GM19025 (cell line): ENCODE results near the gene TRIM29.

ENCODE experiments used
- ATAC-seq: cut with Tn5 transposase; IDR thresholded peaks from one replicate; pipeline ENCODE4 v1.9.1; 2021; ENCODE audit warnings: mild to moderate bottlenecking, low read depth, moderate library complexity; ENCODE audit not compliant: unreplicated experiment

The TRIM29 gene

DNA sequence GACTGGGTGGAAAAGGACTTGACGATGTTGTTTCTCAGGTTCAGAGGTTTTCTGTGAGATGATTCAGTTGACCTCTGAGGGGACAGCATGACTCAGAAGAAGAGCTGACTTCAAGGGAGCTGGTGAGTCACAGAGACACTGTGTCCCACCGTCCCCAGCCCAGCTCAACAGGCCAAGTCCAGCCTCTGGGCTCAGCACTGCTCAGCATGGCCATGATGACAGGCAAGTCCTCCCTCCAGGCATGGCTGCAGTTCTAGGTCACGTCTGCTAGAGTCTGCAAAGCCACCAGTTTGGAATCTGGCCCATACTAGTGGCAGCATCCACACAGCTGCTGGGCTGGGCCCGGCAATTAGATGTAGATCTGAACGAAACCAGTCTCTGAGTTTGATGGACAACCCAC is 12.9 kb downstream of the TRIM29 start:
- no peak for ATAC-seq

- ATAC-seq: no peak
These were observed 13.6 kb downstream of the TRIM29 start for GRCh38 chr11:120124355-120124754.

DNA sequence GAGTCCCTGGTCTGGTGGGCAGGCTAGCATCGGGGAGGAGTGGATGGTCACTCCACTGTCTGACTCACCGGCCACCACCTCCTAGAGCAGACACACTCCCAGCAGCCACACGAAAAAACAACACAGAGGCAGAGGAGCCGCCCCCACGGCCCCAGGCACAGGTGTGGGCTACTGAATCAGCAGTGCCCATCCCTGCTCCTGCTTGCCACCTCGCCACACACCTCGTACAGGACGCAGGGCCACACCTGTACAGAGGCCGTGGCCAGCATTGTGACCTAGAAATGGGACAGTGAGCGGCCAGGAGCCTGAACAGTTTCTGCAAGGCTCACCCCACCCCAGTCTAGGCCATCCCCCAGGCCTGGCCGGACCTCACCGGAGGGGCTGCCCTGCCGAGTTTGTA is 14.0 kb downstream of the TRIM29 start:
- no peak for ATAC-seq

DNA sequence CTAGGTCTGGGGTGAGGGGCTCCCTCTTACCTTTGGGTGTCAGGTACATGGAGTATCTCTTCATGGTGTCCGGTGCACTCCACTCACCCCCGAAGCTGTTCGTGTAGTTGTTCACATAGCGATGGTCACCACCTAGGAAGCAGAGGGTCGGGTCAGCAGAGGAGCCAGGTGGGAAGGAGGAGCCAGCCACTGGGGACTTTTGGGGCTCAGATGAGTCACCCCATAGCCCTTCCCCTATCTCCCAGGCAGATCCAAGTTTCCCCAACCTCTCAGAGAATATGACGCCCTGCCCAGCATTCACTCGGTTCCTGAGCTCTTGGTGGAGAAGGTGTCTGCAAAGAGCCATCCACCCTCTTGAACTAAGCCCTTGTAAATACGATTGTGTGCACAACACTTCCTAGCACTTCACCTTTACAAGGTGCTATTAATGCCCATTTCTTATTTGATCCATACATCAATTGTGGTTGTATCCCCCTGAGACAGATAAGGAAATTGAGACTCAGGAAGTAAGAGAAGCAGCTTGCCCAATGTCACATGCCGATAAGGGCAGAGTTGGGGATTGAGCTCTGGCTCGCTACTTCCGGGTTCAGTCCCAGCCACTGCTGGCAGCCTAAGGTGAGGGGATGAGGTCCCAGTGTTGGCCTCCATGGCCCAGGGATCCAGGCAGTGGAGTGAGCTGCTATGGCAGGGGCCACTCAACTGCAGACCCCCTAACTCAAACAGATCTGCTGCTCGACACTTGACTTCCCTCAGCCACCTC is 14.8 kb downstream of the TRIM29 start:
- no peak for ATAC-seq

DNA sequence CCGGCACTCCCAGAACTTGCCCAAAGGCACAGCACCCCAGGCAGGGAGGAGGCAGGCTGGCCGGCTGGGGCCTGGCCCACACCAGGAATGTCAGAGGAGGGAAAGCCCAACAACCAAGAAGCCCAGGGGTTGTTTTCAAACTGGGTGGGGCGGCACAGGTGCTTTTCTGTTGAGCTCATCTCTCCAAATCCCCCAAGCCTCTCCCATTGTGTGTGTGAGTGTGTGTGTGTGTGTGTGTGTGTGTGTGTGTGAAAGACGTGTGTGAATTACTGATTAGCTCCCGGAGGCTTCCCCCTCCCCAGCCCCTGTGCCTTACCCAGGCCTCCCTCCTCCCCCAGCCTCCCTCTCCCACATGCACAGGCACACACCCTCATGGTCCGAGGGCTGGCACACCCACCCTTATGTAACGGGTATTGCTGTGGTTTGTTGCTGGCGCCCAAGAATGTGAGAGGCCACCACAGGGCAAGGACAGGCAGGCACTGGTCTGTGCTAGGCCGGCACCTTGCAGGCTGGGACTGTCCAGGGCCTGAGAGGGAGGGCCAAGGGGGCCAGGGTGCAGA is 15.9 kb downstream of the TRIM29 start:
- ATAC-seq: no peak

DNA sequence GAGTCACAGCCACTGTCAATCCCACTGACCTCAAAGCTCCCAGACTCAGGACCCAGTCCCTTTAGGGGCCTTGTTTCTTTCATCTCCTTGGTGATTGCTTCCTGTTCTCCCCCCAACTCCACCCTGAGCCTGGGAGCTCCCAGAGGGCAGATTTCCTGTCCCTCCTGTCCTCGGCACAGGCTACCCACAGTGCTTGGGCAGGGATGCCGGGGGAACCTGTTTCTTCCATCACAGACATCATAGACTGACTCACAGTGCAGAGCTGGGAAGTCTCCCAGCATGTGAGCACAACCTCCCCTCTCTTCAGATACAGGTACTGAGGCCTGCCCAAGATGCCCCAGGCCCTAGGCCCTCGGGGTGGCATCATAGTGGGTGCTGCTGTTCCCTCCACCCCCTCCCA is 16.6 kb downstream of the TRIM29 start:
- no peak for ATAC-seq

GRCh38 chr11:120120805-120121335 is 17.0 kb downstream of the TRIM29 start:
- no peak for ATAC-seq

DNA sequence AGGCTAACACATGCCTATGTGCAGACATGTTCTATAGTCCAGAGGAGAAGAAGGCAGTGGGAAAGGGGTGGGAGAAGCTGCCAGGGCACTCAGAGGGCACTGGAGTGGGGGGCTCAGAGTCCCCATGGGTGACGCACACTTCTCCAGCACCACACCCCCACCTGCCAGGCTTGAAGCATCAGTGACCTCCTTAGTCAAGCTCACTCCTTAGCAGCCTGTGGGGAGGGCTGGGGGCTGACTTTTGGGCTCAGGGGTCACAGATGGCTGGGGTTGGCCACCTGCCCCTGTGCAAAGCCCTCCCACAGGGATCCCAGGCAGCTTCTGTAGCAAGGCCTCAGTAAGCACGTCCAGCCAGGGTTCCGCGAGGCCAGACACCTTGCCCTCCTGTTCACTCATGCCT is 18.8 kb downstream of the TRIM29 start:
- no peak for ATAC-seq

GRCh38 chr11:120117991-120118390 is 19.9 kb downstream of the TRIM29 start:
- ATAC-seq: no peak

DNA sequence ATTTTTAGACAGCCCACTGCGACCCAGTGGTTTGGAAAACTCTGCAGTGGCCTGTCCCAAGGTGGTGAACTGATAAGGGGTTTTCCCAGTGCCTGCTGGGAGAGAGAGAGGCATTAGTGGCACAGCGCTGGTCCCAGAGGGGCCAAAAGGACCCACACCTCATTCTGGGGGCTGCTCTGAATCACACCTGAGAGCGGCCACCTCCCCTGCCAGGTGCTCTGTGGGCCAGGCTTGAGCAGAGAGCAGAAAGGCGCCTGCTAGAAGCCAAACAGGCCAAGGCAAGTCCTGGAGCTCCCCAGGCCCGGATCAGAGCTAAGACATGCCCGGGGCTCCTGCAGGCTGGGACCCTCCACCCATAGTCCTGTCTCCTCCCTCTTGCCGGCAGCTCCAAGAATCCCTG is 20.9 kb downstream of the TRIM29 start:
- ATAC-seq: no peak

GRCh38 chr11:120115272-120116000 is 22.5 kb downstream of the TRIM29 start:
- no peak for ATAC-seq

DNA sequence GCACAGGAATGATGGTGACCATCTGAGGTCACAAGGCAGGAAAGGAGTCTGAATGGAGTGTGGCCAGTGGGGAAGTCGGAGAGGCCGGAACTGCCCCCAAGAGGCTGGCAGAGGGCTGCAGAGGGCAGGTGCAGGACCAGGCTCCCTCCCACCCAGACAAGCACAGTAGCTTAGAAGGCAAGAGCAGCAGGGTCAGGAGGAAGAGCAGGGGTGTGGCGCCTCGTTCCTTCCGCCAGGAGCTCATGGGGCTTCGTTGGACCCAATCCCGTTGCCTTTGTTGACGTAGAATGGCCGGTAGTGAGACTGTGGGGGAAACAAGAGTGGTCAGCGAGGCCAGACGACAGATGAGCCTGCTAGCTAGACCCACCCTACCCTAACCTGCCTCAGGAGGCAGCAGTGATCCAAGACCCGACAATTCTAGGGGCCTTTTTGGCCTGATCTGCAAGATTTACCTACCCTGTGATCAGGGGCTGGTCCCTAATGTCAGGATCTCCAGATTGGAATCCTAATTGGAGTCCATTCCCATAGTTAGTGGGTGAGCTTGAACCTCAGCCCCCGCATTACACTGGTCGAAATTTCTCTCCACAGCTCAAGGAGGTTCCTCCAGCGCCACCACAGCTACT is 25.6 kb downstream of the TRIM29 start:
- ATAC-seq: no peak

DNA sequence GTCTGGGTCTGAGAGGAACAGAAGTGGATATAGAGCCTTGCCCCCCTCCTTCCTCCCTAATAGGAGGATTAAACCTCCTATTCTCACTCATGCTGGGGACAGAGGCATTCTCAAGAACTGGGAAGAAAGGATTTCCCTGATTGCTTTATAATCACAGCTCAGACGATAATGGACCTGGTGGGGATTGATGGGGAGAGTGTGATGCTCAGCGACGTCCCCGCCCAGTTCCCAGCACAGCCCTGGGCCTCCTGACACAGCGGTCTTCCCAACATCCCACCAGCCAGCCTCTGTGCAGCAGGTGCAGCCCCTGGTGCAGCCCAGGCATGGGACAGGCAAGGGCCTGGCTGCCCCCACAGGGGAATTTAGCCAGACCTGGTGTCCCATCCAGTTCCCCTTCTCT is 28.4 kb downstream of the TRIM29 start:
- no peak for ATAC-seq

GRCh38 chr11:120108785-120109168 is 29.1 kb downstream of the TRIM29 start:
- no peak for ATAC-seq

- ATAC-seq: no peak
These were observed 29.6 kb downstream of the TRIM29 start for GRCh38 chr11:120108154-120108784.

GRCh38 chr11:120107692-120108091 is 30.2 kb downstream of the TRIM29 start:
- ATAC-seq: no peak

- ATAC-seq: no peak
These were observed 31.4 kb downstream of the TRIM29 start for GRCh38 chr11:120106354-120107150.

GRCh38 chr11:120105576-120105975 is 32.3 kb downstream of the TRIM29 start:
- ATAC-seq: no peak

- no peak for ATAC-seq
These were observed 33.8 kb downstream of the TRIM29 start for GRCh38 chr11:120104041-120104565.

- ATAC-seq: no peak
These were observed 35.1 kb downstream of the TRIM29 start for GRCh38 chr11:120102864-120103122.
